Epithelial cell of proximal tubule (primary cell): ENCODE measurements around the gene RGL2. TPM values are rescaled to one million over a fixed set of nuclear protein-coding genes. Genes with fewer than 3 reads are reported as not detected.
"Not testable (repeated sequence)": the region's sequence is repeated elsewhere in the genome, so short reads cannot be mapped to it uniquely, and the experiment has no call there.

Experiments
- DNase-seq: peaks from one replicate; pipeline ENCODE4 v3.0.0-alpha.2; 2011; ENCODE audit warnings: low read depth
- H3K4me3 ChIP-seq: 2 replicates; pipeline ENCODE4 v1.5.1; 2011; ENCODE audit warnings: low read depth, mild to moderate bottlenecking, low read length
- total RNA-seq: library from RNA; depleted of rRNA; stranded (reverse); fragments of >200 nt; gene quantifications from 2 replicates; pipeline ENCODE4 v1.2.3, GENCODE V29; 2015
- TF ChIP-seq, protein P1 (sequence below): conservative IDR thresholded peaks from 2 replicates; pipeline ENCODE4 v1.5.1; 2012; ENCODE audit warnings: low read depth, mild to moderate bottlenecking, low read length

The RGL2 gene
- total RNA-seq, result 34.0 and 46.8 TPM in 2 replicates

GRCh38 chr6:33298773-33299236 lies at the start of gene RGL2:
Gene RGL2 (minus strand): TSS chr6:33298942. CDS start chr6:33298610, 332 bp downstream.
- peak within 1 kb of the TSS; percentile 78 for H3K4me3 ChIP-seq
- DNase-seq, result no peak
- TF ChIP-seq, protein P1, sequence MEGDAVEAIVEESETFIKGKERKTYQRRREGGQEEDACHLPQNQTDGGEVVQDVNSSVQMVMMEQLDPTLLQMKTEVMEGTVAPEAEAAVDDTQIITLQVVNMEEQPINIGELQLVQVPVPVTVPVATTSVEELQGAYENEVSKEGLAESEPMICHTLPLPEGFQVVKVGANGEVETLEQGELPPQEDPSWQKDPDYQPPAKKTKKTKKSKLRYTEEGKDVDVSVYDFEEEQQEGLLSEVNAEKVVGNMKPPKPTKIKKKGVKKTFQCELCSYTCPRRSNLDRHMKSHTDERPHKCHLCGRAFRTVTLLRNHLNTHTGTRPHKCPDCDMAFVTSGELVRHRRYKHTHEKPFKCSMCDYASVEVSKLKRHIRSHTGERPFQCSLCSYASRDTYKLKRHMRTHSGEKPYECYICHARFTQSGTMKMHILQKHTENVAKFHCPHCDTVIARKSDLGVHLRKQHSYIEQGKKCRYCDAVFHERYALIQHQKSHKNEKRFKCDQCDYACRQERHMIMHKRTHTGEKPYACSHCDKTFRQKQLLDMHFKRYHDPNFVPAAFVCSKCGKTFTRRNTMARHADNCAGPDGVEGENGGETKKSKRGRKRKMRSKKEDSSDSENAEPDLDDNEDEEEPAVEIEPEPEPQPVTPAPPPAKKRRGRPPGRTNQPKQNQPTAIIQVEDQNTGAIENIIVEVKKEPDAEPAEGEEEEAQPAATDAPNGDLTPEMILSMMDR, result no peak

DNA sequence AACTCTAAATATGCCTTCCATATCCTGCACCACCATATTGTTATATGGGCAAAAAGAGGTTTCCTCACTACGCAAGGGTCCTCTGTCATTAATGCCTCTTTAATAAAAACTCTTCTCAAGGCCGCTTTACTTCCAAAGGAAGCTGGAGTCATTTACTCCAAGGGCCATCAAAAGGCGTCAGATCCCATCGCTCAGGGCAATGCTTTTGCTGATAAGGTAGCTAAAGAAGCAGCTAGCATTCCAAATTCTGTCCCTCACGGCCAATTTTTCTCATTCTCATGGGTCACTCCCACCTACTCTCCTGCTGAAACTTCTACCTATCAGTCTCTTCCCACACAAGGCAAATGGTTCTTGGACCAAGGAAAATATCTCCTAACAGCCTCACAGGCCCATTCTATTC lies 49.1 kb upstream of the RGL2 start:
- H3K4me3 ChIP-seq, result no peak overlapping the region
- DNase-seq, result no peak
- TF ChIP-seq, protein P1, result no peak

GRCh38 chr6:33346972-33347371 lies 48.2 kb upstream of the RGL2 start:
- not testable (repeated sequence) for H3K4me3 ChIP-seq, DNase-seq

DNA sequence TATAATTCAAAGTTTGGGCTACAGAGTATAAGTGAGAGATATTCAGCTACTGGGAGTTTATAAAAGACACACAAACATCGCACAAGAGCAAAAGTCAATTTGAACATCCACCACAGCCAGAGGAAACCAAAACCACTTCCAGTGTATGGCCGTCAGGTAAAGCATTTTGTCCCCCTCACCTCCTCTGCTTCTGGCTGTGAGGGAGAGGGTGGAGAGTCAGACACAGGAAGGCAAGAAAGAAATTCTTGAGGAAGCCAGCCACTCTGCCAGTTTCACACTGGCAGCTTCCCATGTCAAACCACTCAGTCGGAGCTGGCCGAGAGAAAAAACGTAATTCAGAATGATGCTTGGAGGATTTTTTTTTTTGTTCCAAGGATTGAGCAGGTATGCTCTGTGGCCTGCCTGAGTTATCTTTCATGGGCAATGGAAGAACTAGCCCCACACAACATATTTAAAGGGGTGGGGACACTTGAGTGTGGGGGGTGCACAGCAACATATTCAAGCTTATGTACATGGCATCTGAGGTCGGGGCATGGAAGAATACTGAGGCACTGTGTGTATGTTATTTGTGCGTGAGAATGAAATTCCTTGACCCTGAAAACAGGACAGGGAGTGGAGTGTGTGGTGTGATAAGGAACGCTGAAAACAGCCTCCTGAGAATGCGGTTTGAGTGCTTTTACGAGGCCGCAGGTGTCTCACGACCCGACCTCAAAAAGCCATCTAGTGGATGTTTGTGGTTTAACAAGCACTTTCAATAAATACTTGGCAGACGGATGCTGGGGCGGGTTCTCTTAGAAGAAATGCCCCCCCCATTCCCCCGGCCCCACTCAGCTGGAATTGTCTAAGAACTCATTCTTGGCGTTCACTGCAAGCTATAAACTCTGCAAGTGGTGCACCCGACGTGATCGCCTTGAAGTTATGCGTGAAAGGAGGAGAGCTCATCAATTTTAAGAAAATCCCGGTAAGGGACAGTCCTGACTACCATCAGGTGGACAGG lies 46.3 kb upstream of the RGL2 start:
- DNase-seq, result no peak
- H3K4me3 ChIP-seq, result no peak overlapping the region
- TF ChIP-seq, protein P1, result peak; percentile 59

- TF ChIP-seq, protein P1, result no peak
- H3K4me3 ChIP-seq, result no peak overlapping the region
Observed at GRCh38 chr6:33343953-33344611, 45.3 kb upstream of the RGL2 start.

DNA sequence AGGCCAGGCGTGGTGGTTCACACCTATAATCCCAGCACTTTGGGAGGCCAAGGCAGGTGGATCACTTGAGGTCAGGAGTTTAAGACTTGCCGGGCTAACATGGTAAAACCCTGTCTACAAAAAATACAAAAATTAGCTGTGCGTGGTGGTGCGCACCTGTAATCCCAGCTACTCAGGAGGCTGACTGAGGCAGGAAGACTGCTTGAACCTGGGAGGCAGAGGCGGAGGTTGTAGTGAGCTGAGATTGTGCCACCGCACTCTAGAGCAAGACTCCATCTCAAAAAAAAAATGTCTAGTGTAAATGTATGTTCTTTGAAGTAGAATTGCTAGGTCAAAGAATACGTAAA lies 44.8 kb upstream of the RGL2 start:
- DNase-seq, H3K4me3 ChIP-seq: not testable (repeated sequence)

More at GRCh38 chr6:33343953-33344611, 45.3 kb upstream of the RGL2 start:
- no peak for DNase-seq

DNA sequence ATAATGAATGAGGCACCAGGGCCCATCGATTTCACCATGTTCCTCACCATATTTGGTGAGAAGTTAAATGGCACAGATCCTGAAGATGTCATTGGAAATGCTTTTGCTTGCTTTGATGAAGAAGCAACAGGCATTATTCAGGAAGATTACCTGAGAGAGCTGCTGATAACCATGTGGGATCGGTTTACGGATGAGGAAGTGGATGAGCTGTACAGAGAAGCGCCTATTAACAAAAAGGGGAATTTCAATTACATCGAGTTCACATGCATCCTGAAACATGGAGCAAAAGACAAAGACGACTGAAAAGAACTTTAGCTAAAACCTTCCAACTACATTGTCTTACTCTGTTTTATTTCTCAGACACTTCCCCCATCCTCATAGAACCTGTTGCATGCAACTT lies 40.5 kb upstream of the RGL2 start:
- no peak overlapping the region for H3K4me3 ChIP-seq
- TF ChIP-seq, protein P1, result no peak
- no peak for DNase-seq

DNA sequence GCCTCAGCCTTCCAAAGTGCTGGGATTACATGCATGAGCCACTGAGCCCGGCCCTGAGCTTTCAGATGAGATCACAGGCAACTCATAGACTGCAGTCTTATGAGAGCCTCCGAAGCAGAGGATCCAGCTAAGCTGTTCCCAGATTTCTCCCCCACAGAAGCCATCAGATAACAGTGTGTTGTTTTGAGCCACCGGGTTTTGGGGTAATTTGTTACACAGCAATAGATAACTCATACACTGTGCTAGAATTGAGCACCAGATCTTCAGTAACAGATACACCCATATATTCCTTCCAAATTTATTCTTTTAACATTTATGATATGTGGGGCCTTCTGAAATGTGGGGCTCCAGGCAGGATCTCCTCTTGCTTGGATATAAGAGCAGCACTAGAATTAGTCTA lies 37.8 kb upstream of the RGL2 start:
- no peak for DNase-seq
- no peak overlapping the region for H3K4me3 ChIP-seq
- TF ChIP-seq, protein P1, result no peak
